ENCODE results near the gene ZDHHC7. TPM values are rescaled to one million over a fixed set of nuclear protein-coding genes. Genes with fewer than 3 reads are reported as not detected.
A peak's percentile ranks its signal among the peaks of the same experiment; 100 is the strongest.

ZDHHC7 gene
- total and polyA plus RNA-seq, 5 experiments from 2014 or later = 28.8 to 45.3 (median 32.5) TPM

DNA sequence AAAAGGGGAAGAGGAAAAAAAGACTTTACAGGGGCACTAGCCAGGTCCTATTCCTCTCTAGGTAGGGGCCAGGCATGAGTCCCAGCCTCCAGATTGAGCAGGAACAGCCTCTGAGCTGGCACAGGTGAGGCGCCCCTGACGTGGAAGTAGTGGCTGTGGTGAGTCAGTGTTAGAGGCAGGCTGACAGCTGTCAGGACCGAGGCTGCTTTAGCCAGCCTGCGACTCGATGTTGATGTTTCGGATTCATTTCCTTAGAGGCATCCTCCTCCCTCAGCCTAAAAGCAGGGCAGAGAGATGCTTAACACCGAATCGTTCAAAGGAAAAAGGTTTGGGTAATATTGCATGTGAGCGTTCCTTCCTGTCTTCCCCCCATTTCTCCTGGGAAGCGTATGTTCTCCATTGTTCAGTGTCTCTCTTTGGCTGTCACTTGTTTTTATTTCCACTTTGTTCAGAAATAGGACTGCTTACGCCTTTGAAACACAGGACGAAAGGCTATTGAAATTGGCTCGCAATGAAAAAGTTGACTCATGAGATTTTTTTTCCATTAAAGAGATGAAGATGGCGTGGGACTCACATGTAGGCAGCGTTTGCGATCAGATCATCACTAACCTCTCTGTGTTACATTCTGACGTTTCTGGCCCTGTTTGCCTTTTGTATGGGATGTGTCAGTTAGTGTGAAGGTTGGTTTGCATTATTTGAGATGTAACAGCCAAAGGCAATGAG is 17.5 kb upstream of the ZDHHC7 start:
- peak overlapping the region; percentile 88 to 95 (median 92) for H3K27ac Mint-ChIP-seq
- POLR2A ChIA-PET = interaction anchor here (1.8 to 3.6 kb wide), 6 partner anchors 17 to 62 kb away, joined by 5 to 42 read pairs (median 22); partner anchors contain the start of gene ZDHHC7
- DNase-seq (peak; percentile 37 to 78 (median 58)), ATAC-seq (peak; percentile 56 to 74)
- H3K27me3 Mint-ChIP-seq = no peaks in the 10 kb centered on the region
- H3K9me3 Mint-ChIP-seq = no peaks in the 10 kb centered on the region
- H3K4me3 Mint-ChIP-seq = peak overlapping the region; percentile 86 to 97 (median 92)
- H3K4me1 Mint-ChIP-seq = peaks cover 25 to 46% (median 40%) of the 10 kb centered on the region in 4 donors
- H3K36me3 Mint-ChIP-seq = peaks cover 0 to 11% (median 5%) of the 10 kb centered on the region in 3 donors

DNA sequence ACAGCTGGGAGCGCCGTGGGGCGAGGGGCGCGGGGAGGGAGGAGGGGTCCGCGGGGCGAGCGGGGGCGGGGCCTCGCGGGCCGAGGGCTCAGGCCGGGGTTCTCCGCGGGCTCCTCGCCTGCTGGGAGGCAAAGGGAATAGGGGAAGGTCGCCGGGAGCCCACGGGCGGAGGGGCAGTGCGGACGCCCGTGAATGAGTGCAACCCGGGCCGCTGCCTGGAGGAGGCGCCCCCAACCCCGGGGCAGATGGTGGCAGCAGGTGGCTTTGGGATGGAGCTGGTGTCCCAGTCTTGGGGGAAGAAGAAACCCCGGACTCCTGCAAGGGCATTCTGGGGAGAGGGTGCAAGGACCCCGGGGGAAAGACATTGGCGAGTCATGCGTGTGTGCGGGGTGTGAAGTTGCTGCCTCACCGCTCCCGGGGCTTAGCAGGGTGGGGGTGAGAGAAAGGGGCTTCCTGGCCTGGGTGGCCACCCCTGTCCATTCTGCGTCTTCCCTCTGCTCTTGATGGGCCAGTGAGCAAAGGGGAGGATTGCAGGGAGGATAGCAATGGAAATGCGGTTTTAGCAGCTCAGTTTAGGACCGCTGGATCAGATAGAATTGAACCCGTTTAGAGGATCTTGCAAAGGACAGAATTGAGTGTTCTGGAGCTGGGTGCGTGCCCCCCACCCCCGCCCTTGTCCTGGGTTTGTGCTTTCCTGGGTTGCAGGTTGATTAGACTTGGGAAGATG is 16.8 kb upstream of the ZDHHC7 start:
- H3K27me3 Mint-ChIP-seq = no peaks in the 10 kb centered on the region
- H3K36me3 Mint-ChIP-seq = peaks cover 0 to 9% (median 5%) of the 10 kb centered on the region in 3 donors
- H3K9me3 Mint-ChIP-seq = no peaks in the 10 kb centered on the region
- ATAC-seq (peak in 1 of 2 donors; percentile 17), DNase-seq (peak in 4 of 10 donors; percentile 13 to 68 (median 20))
- H3K27ac Mint-ChIP-seq = peak overlapping the region; percentile 88 to 95 (median 92)
- POLR2A ChIA-PET = interaction anchor here (0.6 to 3.6 kb wide), 13 partner anchors 8 to 75 kb away, joined by 3 to 42 read pairs (median 5); partner anchors contain the start of gene ZDHHC7
- peaks cover 25 to 46% (median 39%) of the 10 kb centered on the region in 4 donors for H3K4me1 Mint-ChIP-seq
- peak overlapping the region; percentile 86 to 97 (median 93) for H3K4me3 Mint-ChIP-seq

DNA sequence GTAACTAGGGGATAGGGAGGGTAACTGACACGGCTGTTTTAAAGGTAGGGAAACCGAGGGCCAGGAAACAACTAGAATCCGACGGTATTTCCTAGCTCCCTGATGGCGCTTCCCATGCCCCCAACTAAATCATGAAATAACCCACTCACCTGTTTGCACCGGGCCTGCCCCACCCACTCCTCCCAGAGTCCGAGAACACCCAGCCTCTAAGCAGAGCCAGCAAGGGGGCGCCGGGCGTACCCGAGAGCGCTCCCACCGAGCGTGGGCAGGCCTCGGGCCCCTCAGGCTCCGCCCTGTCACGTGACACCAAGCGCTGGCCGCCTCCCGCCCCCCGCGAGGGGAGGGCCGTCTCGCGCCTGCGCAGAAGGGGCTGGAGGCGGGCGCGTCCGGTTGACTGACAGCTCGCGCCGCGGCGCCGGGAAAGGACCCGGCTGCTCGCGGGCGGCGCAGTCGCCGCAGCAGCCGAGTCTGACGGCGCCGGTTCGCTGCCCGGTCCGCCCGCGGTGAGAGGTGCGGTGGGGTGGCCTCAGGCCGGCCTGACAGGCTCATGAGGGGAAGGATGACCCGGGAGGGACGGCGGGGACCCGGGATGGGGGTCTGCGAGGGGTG is 16.1 kb upstream of the ZDHHC7 start, which contains the start of gene KIAA0513:
Gene KIAA0513, plus strand, starts transcription at position 447 of the 609 bp plus-strand sequence. CDS start 39,277 bp downstream, outside the sequence.
- H3K9me3 Mint-ChIP-seq = no peaks in the 10 kb centered on the region
- H3K36me3 Mint-ChIP-seq = peaks cover 0 to 7% (median 5%) of the 10 kb centered on the region in 3 donors
- peak within 1 kb of the TSS; percentile 88 to 97 (median 94) for H3K27ac Mint-ChIP-seq
- H3K4me1 Mint-ChIP-seq = peaks cover 25 to 46% (median 39%) of the 10 kb centered on the region in 4 donors
- no peaks in the 10 kb centered on the region for H3K27me3 Mint-ChIP-seq
- ATAC-seq (peak; percentile 80 to 83), DNase-seq (peak; percentile 92 to 100 (median 98))
- POLR2A ChIA-PET = interaction anchor here (0.6 to 3.6 kb wide), 16 partner anchors 9 to 75 kb away, joined by 3 to 42 read pairs (median 4); partner anchors contain the start of gene ZDHHC7
- H3K4me3 Mint-ChIP-seq = peak within 1 kb of the TSS; percentile 86 to 97 (median 93)

DNA sequence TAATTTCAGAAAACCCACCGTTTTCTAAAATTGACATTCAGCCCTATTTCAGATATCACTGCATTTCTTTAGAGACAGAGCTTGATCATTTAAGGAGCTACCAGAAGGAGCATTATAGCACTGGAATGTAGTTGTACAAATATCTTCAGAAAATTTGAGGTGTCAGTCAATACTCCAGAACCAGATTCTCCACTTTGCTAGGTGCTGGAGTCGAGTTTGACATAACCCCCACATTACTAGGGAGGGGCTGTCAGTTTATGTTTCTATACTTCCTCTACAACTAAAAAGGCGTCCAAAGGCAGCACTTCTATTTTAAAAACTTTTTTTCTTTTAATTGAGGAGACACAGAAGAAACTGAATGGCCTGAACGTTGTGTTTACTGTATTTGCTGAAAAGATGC is 15.4 kb upstream of the ZDHHC7 start:
- DNase-seq (peak in 1 of 10 donors; percentile 10), ATAC-seq (no peak)
- H3K27me3 Mint-ChIP-seq = no peaks in the 10 kb centered on the region
- H3K4me3 Mint-ChIP-seq = peak overlapping the region; percentile 57 to 97 (median 90)
- H3K9me3 Mint-ChIP-seq = no peaks in the 10 kb centered on the region
- peak overlapping the region; percentile 49 to 97 (median 86) for H3K27ac Mint-ChIP-seq
- POLR2A ChIA-PET = interaction anchor here (1.3 to 3.6 kb wide), 13 partner anchors 10 to 76 kb away, joined by 3 to 42 read pairs (median 5); partner anchors contain the start of gene ZDHHC7
- peaks cover 0 to 4% (median under 1%) of the 10 kb centered on the region in 3 donors for H3K36me3 Mint-ChIP-seq
- H3K4me1 Mint-ChIP-seq = peaks cover 25 to 46% (median 39%) of the 10 kb centered on the region in 4 donors

GRCh38 chr16:85025781-85026653 is 14.7 kb upstream of the ZDHHC7 start:
- POLR2A ChIA-PET = interaction anchor here (1.3 to 3.6 kb wide), 6 partner anchors 9 to 59 kb away, joined by 4 to 42 read pairs (median 16); partner anchors contain the start of gene ZDHHC7
- ATAC-seq (no peak), DNase-seq (peak in 1 of 10 donors; percentile 28)
- H3K9me3 Mint-ChIP-seq = no peaks in the 10 kb centered on the region
- no peaks in the 10 kb centered on the region for H3K36me3 Mint-ChIP-seq
- H3K27me3 Mint-ChIP-seq = no peaks in the 10 kb centered on the region
- peak overlapping the region; percentile 57 to 97 (median 90) for H3K4me3 Mint-ChIP-seq
- H3K4me1 Mint-ChIP-seq = peaks cover 25 to 46% (median 37%) of the 10 kb centered on the region in 4 donors
- H3K27ac Mint-ChIP-seq = peak overlapping the region in 7 of 10 donors; percentile 15 to 97 (median 85)

DNA sequence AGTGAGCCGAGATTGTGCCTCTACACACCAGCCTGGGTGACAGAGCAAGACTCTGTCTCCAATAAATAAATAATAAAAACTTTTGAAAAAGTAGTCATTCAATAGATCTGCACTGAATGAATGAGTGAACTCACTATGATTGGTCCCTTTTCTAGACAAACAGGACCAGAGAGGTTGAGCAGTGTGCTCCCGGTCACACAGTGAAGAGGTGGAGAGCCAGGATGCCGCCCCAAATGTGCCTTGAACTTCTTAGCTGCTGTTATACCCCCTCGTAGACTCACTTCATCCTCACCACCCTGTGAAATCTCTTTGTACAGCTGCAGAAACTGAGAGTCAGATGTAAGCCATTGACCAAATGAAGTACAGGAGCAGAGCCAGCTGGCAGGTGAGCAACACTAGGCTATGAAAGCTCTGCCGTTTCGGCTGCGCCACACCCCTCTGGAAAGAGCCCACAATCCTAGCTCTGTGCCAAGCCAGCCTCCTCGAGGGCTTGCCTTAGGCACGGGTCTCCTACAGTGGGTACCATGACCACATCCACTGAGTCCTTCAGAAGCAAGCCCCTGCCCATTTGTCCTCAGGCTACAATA is 8.4 kb upstream of the ZDHHC7 start:
- peaks cover 6 to 22% (median 12%) of the 10 kb centered on the region in 4 donors for H3K4me1 Mint-ChIP-seq
- no peaks in the 10 kb centered on the region for H3K27me3 Mint-ChIP-seq
- no peaks in the 10 kb centered on the region for H3K9me3 Mint-ChIP-seq
- no peak for ATAC-seq
- DNase-seq = no peak
- peak overlapping the region in 1 of 10 donors; percentile 35 for H3K27ac Mint-ChIP-seq
- POLR2A ChIA-PET = interaction anchor here (1.4 kb wide), 1 partner anchor 9 kb away, joined by 6 read pairs; the partner anchor contains the start of gene ZDHHC7
- H3K36me3 Mint-ChIP-seq = no peaks in the 10 kb centered on the region
- H3K4me3 Mint-ChIP-seq = no peak overlapping the region

DNA sequence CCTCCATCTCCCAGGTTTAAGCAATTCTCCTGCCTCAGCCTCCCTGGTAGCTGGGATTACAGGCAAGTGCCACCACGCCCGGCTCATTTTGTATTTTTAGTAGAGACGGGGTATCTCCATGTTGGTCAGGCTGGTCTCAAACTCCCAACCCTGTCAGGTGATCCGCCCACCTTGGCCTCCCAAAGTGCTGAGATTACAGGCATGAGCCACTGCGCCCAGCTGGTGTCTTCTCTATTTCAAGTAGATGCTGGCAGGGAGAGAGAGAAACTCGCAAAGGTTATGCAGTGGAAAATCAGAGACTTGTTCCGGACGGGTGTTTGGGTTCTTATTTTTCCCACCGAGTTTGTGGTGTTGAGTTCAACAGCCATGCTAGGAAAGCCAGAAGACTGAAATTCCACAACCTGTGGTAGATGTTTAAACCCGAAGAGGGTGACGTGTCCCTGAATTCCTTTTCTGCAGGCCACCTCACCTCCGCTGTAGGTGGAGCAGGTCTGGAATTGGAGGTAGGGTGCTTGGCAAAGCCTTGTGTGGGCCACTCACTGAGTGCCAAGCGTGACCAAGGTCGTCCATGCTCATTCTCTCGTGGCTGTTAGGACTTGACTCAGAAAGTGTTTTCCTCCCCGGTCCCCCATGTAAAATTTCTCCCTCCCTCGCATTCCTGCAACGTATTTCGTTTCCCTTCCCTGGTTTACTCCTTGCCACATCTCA is 7.3 kb upstream of the ZDHHC7 start:
- H3K9me3 Mint-ChIP-seq = no peaks in the 10 kb centered on the region
- peaks cover 6 to 22% (median 13%) of the 10 kb centered on the region in 4 donors for H3K4me1 Mint-ChIP-seq
- H3K27ac Mint-ChIP-seq = no peak overlapping the region
- H3K27me3 Mint-ChIP-seq = no peaks in the 10 kb centered on the region
- POLR2A ChIA-PET = no interaction called here
- H3K36me3 Mint-ChIP-seq = no peaks in the 10 kb centered on the region
- ATAC-seq (no peak), DNase-seq (no peak)
- no peak overlapping the region for H3K4me3 Mint-ChIP-seq

GRCh38 chr16:85017633-85018032 is 6.3 kb upstream of the ZDHHC7 start:
- no peak for ATAC-seq
- POLR2A ChIA-PET = no interaction called here
- Mint-ChIP-seq H3K27ac (no peak overlapping the region), H3K27me3 (no peaks in the 10 kb centered on the region), H3K9me3 (no peaks in the 10 kb centered on the region), H3K4me3 (no peak overlapping the region), H3K4me1 (peaks cover 6 to 22% (median 13%) of the 10 kb centered on the region in 4 donors), H3K36me3 (no peaks in the 10 kb centered on the region)
- no peak for DNase-seq

- H3K4me1 Mint-ChIP-seq = peaks cover 7 to 25% (median 15%) of the 10 kb centered on the region in 4 donors
- H3K27ac Mint-ChIP-seq = peak overlapping the region in 2 of 10 donors; percentile 72 to 73
- H3K27me3 Mint-ChIP-seq = no peaks in the 10 kb centered on the region
- H3K4me3 Mint-ChIP-seq = no peak overlapping the region
- DNase-seq (no peak), ATAC-seq (no peak)
- POLR2A ChIA-PET = interaction anchor here (0.8 kb wide), 1 partner anchor 69 kb away, joined by 3 read pairs; no protein-coding TSS in a partner anchor
- H3K36me3 Mint-ChIP-seq = no peaks in the 10 kb centered on the region
- no peaks in the 10 kb centered on the region for H3K9me3 Mint-ChIP-seq
These were observed 5.8 kb upstream of the ZDHHC7 start for GRCh38 chr16:85017151-85017550.

GRCh38 chr16:85015481-85016187 is 4.3 kb upstream of the ZDHHC7 start:
- H3K27ac Mint-ChIP-seq = no peak overlapping the region
- H3K4me3 Mint-ChIP-seq = no peak overlapping the region

More at GRCh38 chr16:85015481-85016187, 4.3 kb upstream of the ZDHHC7 start:
- no peaks in the 10 kb centered on the region for H3K36me3 Mint-ChIP-seq
- ATAC-seq = no peak
- no peaks in the 10 kb centered on the region for H3K9me3 Mint-ChIP-seq
- H3K4me1 Mint-ChIP-seq = peaks cover 14 to 36% (median 24%) of the 10 kb centered on the region in 4 donors
- POLR2A ChIA-PET = interaction anchor here (0.7 to 1.0 kb wide), 2 partner anchors 11 to 332 kb away, joined by 4 read pairs; no protein-coding TSS in a partner anchor
- DNase-seq = no peak
- no peaks in the 10 kb centered on the region for H3K27me3 Mint-ChIP-seq
